H9 (cell line): Measurements from ENCODE around the gene LYSMD2. TPM values are rescaled to one million over a fixed set of nuclear protein-coding genes. Genes with fewer than 3 reads are reported as not detected.

Experiments
- DNase-seq: peaks from one replicate; pipeline ENCODE4 v3.0.0-alpha.2; 2017
- H2AFZ ChIP-seq: one replicate; pipeline ENCODE4 v1.6.1; 2013; ENCODE audit warnings: mild to moderate bottlenecking, low read length, control low read depth, moderate library complexity
- H2AK5ac ChIP-seq: 2 replicates; pipeline ENCODE4 v1.6.1; 2013; ENCODE audit warnings: low read length, control low read depth, mixed read lengths; ENCODE audit not compliant: insufficient read length
- H2BK120ac ChIP-seq: one replicate; pipeline ENCODE4 v1.6.1; 2013; ENCODE audit warnings: low read depth, mild to moderate bottlenecking, low read length, control low read depth, inconsistent platforms; ENCODE audit not compliant: poor library complexity, severe bottlenecking
- H2BK12ac ChIP-seq: 2 replicates; pipeline ENCODE4 v1.6.1; 2013; ENCODE audit warnings: low read length, control low read depth, mixed read lengths, low read depth; ENCODE audit not compliant: insufficient read length
- H2BK15ac ChIP-seq: 2 replicates; pipeline ENCODE4 v1.6.1; 2013; ENCODE audit warnings: low read depth, low read length, control low read depth
- H2BK20ac ChIP-seq: one replicate; pipeline ENCODE4 v1.6.1; 2013; ENCODE audit warnings: low read depth, mild to moderate bottlenecking, low read length, control low read depth, inconsistent platforms; ENCODE audit not compliant: poor library complexity, severe bottlenecking
- H2BK5ac ChIP-seq: 2 replicates; pipeline ENCODE4 v1.6.1; 2013; ENCODE audit warnings: low read length, control low read depth, mixed read lengths; ENCODE audit not compliant: insufficient read length
- H3K14ac ChIP-seq: 2 replicates; pipeline ENCODE4 v1.6.1; 2013; ENCODE audit warnings: low read length, control low read depth; ENCODE audit not compliant: insufficient read depth
- H3K18ac ChIP-seq: 2 replicates; pipeline ENCODE4 v1.6.1; 2013; ENCODE audit warnings: low read depth, mild to moderate bottlenecking, mixed read lengths, low read length, control low read depth; ENCODE audit not compliant: insufficient read length
- H3K23ac ChIP-seq: 2 replicates; pipeline ENCODE4 v1.6.1; 2013; ENCODE audit warnings: low read length, control low read depth, mixed read lengths, low read depth; ENCODE audit not compliant: insufficient read length
- H3K23me2 ChIP-seq: 2 replicates; pipeline ENCODE4 v1.6.1; 2013; ENCODE audit warnings: low read depth, mild to moderate bottlenecking, mixed read lengths, low read length, control low read depth; ENCODE audit not compliant: insufficient read length, poor library complexity, severe bottlenecking
- H3K27ac ChIP-seq: 2 replicates; pipeline ENCODE4 v1.5.1; 2013; ENCODE audit warnings: low read length, control low read depth, mixed read lengths, low read depth; ENCODE audit not compliant: insufficient read length
- H3K27me3 ChIP-seq: 2 replicates; pipeline ENCODE4 v1.6.1; 2013; ENCODE audit warnings: low read length, control low read depth, inconsistent platforms; ENCODE audit not compliant: insufficient read depth
- H3K4ac ChIP-seq: 2 replicates; pipeline ENCODE4 v1.6.1; 2013; ENCODE audit warnings: low read depth, mild to moderate bottlenecking, control low read depth, inconsistent platforms, low read length, moderate library complexity
- H3K4me1 ChIP-seq: 2 replicates; pipeline ENCODE4 v1.6.1; 2013; ENCODE audit warnings: low read length, control low read depth, inconsistent platforms; ENCODE audit not compliant: insufficient read depth
- H3K4me2 ChIP-seq: 2 replicates; pipeline ENCODE4 v1.6.1; 2013; ENCODE audit warnings: low read length, control low read depth, mixed read lengths; ENCODE audit not compliant: insufficient read length, insufficient read depth
- H3K56ac ChIP-seq: 2 replicates; pipeline ENCODE4 v1.6.1; 2013; ENCODE audit warnings: low read depth, mild to moderate bottlenecking, mixed read lengths, low read length, control low read depth; ENCODE audit not compliant: insufficient read length
- H3K79me1 ChIP-seq: 2 replicates; pipeline ENCODE4 v1.6.1; 2013; ENCODE audit warnings: low read depth, mild to moderate bottlenecking, moderate library complexity, low read length, control low read depth, inconsistent platforms; ENCODE audit not compliant: insufficient read depth, poor library complexity, severe bottlenecking
- H3K79me2 ChIP-seq: 2 replicates; pipeline ENCODE4 v1.6.1; 2013; ENCODE audit warnings: low read length, control low read depth, inconsistent platforms; ENCODE audit not compliant: insufficient read depth
- H3K9ac ChIP-seq: 2 replicates; pipeline ENCODE4 v1.6.1; 2013; ENCODE audit warnings: low read length, control low read depth, mixed read lengths; ENCODE audit not compliant: insufficient read length; ENCODE audit errors: extremely low read depth
- H3K9me3 ChIP-seq: one replicate; pipeline ENCODE4 v1.6.1; 2013; ENCODE audit warnings: low read depth, low read length, inconsistent platforms; ENCODE audit not compliant: control insufficient read depth
- H3T11ph ChIP-seq: one replicate; pipeline ENCODE4 v1.6.1; 2013; ENCODE audit warnings: mild to moderate bottlenecking, low read length, control low read depth, inconsistent platforms
- H4K20me1 ChIP-seq: one replicate; pipeline ENCODE4 v1.6.1; 2013; ENCODE audit not compliant: control insufficient read depth, insufficient read length, insufficient read depth
- H4K5ac ChIP-seq: 2 replicates; pipeline ENCODE4 v1.6.1; 2013; ENCODE audit warnings: low read depth, mild to moderate bottlenecking, mixed read lengths, low read length, control low read depth; ENCODE audit not compliant: insufficient read length
- H4K8ac ChIP-seq: replicated peaks from 2 replicates; pipeline ENCODE4 v1.6.1; 2013; ENCODE audit warnings: low read length, control low read depth, mixed read lengths, low read depth; ENCODE audit not compliant: insufficient read length
- H4K91ac ChIP-seq: 2 replicates; pipeline ENCODE4 v1.6.1; 2013; ENCODE audit warnings: low read depth, mild to moderate bottlenecking, moderate library complexity, mixed read lengths, low read length, control low read depth; ENCODE audit not compliant: insufficient read length
- H3K27ac Mint-ChIP-seq, 3 experiments: 2 replicates in 2 of 3; 3 replicates in 1 of 3; pipeline ENCODE4 v1.8.0; 2020 to 2021; ENCODE audit warnings: mixed read lengths in 3 of 3, mild to moderate bottlenecking in 1 of 3, moderate library complexity in 1 of 3
- H3K27me3 Mint-ChIP-seq: 2 replicates; pipeline ENCODE4 v1.8.0; 2021; ENCODE audit warnings: low read depth, mild to moderate bottlenecking, moderate library complexity, mixed read lengths
- H3K36me3 Mint-ChIP-seq, 3 experiments: 2 replicates in 2 of 3; 3 replicates in 1 of 3; pipeline ENCODE4 v1.8.0; 2020 to 2021; ENCODE audit warnings: low read depth in 3 of 3, mixed read lengths in 3 of 3; ENCODE audit not compliant: insufficient read depth in 1 of 3
- H3K4me1 Mint-ChIP-seq, 2 experiments: 2 replicates each; pipeline ENCODE4 v1.8.0; 2020; ENCODE audit warnings: mixed read lengths in 2 of 2
- H3K4me3 Mint-ChIP-seq, 2 experiments: 2 replicates in 1 of 2; 3 replicates in 1 of 2; pipeline ENCODE4 v1.8.0; 2020 to 2021; ENCODE audit warnings: mild to moderate bottlenecking in 2 of 2, mixed read lengths in 2 of 2, moderate library complexity in 1 of 2
- H3K9me3 Mint-ChIP-seq, 2 experiments: 2 replicates in 1 of 2; 3 replicates in 1 of 2; pipeline ENCODE4 v1.8.0; 2020; ENCODE audit warnings: mild to moderate bottlenecking in 2 of 2, mixed read lengths in 2 of 2, moderate library complexity in 1 of 2
- CTCF ChIP-seq: fragments of 200-600 bp; sonication (generic); conservative IDR thresholded peaks from 3 replicates; pipeline ENCODE4 v1.8.0; 2021; ENCODE audit warnings: antibody characterized with exemption, mild to moderate bottlenecking
- WGBS: extraction: QIAGEN DNeasy Blood & Tissue Kit; methylation state at CpG from one replicate; pipeline ENCODE4 v1.1.7; 2013; ENCODE audit warnings: missing lambda C conversion rate, low lambda C conversion rate, mixed read lengths; ENCODE audit not compliant: insufficient read length; ENCODE audit errors: extremely low coverage; 5-methylcytosine and 5-hydroxymethylcytosine counted together
- total RNA-seq: library from RNA; stranded (reverse); gene quantifications from 2 replicates; pipeline ENCODE4 v1.2.1, GENCODE V29; 2021

The LYSMD2 gene
- total RNA-seq, 1 experiment from 2014 or later, result 3.9 TPM

- no CpG with 5 or more reads among the region's 2 CpGs for WGBS
- no peak overlapping the region for H4K8ac ChIP-seq
- no peak overlapping the region for H3K23ac ChIP-seq
- no peak overlapping the region for H3K18ac ChIP-seq
- no peak overlapping the region for H2BK15ac ChIP-seq
- DNase-seq, result no peak
- no peaks in the 10 kb centered on the region for H3K27me3 ChIP-seq
- H2AK5ac ChIP-seq, result no peak overlapping the region
- H3K9ac ChIP-seq, result no peak overlapping the region
- H2BK12ac ChIP-seq, result no peak overlapping the region
- Mint-ChIP-seq H3K27me3 (peaks cover 22% of the 10 kb centered on the region), H3K36me3 (no peaks in the 10 kb centered on the region; a peak in 1 of 7 replicates), H3K27ac (no peak overlapping the region), H3K4me3 (no peak overlapping the region), H3K9me3 (no peaks in the 10 kb centered on the region), H3K4me1 (peaks cover 11 to 13% of the 10 kb centered on the region in 2 experiments)
- H3K79me1 ChIP-seq, result no peaks in the 10 kb centered on the region
- H3K4ac ChIP-seq, result no peak overlapping the region
- no peak overlapping the region for H3T11ph ChIP-seq
- no peak overlapping the region for H3K27ac ChIP-seq
- no peak overlapping the region for H2BK5ac ChIP-seq
- H4K91ac ChIP-seq, result no peak overlapping the region
- H2BK20ac ChIP-seq, result no peak overlapping the region
- H3K4me1 ChIP-seq, result no peaks in the 10 kb centered on the region
- H2AFZ ChIP-seq, result no peak overlapping the region
- H4K20me1 ChIP-seq, result no peaks in the 10 kb centered on the region
- H4K5ac ChIP-seq, result no peak overlapping the region
- H3K4me2 ChIP-seq, result no peak overlapping the region
- no peaks in the 10 kb centered on the region for H3K9me3 ChIP-seq
- H3K79me2 ChIP-seq, result no peaks in the 10 kb centered on the region
- no peak overlapping the region for H3K56ac ChIP-seq
- H3K14ac ChIP-seq, result no peak overlapping the region
- no peak overlapping the region for H2BK120ac ChIP-seq
- H3K23me2 ChIP-seq, result peaks cover 3% of the 10 kb centered on the region
- TF ChIP-seq CTCF, result no peak
Observed at GRCh38 chr15:51678096-51678495, 59.4 kb downstream of the LYSMD2 start.
